K562 (cell line): ENCODE data around the gene KRTAP5-4. TPM values are rescaled to one million over a fixed set of nuclear protein-coding genes. Genes with fewer than 3 reads are reported as not detected.

ENCODE experiments used
- ATAC-seq: fragments of 200-7000 bp; cut with Tn5 transposase; 3 replicates; pipeline ENCODE4 v1.9.1; 2020; ENCODE audit warnings: moderate library complexity
- BruUV-seq: library from RNA; stranded (reverse); fragments of 400-500 nt; replicated peaks from 2 replicates; lab custom pipeline; 2021; lab: Mats Ljungman, UMichigan
- CTCF ChIA-PET: fragments of 300-600 bp; formaldehyde crosslinking; extraction: SDS; loops from one replicate; lab custom pipeline; 2021; ENCODE audit warnings: low intra/inter-chr PET ratio; lab: Yijun Ruan, JAX
- POLR2A ChIA-PET: fragments of 300-600, 350-650 bp; sonication (Branson Sonifier 250); formaldehyde crosslinking; extraction: SDS; loops from one replicate; lab custom pipeline; 2021; ENCODE audit warnings: antibody characterized with exemption, inconsistent platforms; lab: Yijun Ruan, JAX
- DNase-seq, 4 experiments: peaks; one replicate each; pipeline versions ENCODE4 v3.0.0 to v3.0.0-alpha.2; 2011 to 2018; ENCODE audit warnings: low spot score in 3 of 4, mixed read lengths in 3 of 4; ENCODE audit errors: extremely low read depth in 1 of 4
- FAIRE-seq: peaks from 2 replicates; lab custom pipeline; 2011; peaks lifted over from hg19 to GRCh38; lab: Jason Lieb, UNC
- H2AFZ ChIP-seq: 2 replicates; pipeline ENCODE4 v1.6.0; 2011; ENCODE audit warnings: low read depth, low read length, control low read depth, inconsistent platforms
- H3K27ac ChIP-seq: fragments of 200-600 bp; 3 replicates; pipeline ENCODE4 v1.8.0; 2011; ENCODE audit warnings: low read depth, mild to moderate bottlenecking, control low read depth, inconsistent platforms, low read length, moderate library complexity, mixed read lengths; ENCODE audit errors: extremely low read depth
- H3K27me3 ChIP-seq, 2 experiments: fragments of 300-600 bp in 1 of 2; 2 replicates in 1 of 2; 3 replicates in 1 of 2; pipeline versions ENCODE4 v1.6.0 to v1.8.0; 2011; ENCODE audit warnings: inconsistent platforms in 2 of 2, low read length in 2 of 2, mild to moderate bottlenecking in 1 of 2, mixed read lengths in 1 of 2, moderate library complexity in 1 of 2; ENCODE audit not compliant: control insufficient read depth in 2 of 2, insufficient read depth in 2 of 2
- H3K36me3 ChIP-seq: fragments of 300-600 bp; 3 replicates; pipeline ENCODE4 v1.8.0; 2011; ENCODE audit warnings: mild to moderate bottlenecking, low read length, inconsistent platforms; ENCODE audit not compliant: control insufficient read depth, insufficient read depth
- H3K4me1 ChIP-seq, 2 experiments: fragments of 200-600 bp in 1 of 2; replicated peaks in 1 of 2; 2 replicates in 1 of 2; 3 replicates in 1 of 2; pipeline versions ENCODE4 v1.5.1 to v1.8.0; 2011; ENCODE audit warnings: inconsistent platforms in 2 of 2, low read length in 2 of 2, mild to moderate bottlenecking in 1 of 2, mixed read lengths in 1 of 2, moderate library complexity in 1 of 2; ENCODE audit not compliant: control insufficient read depth in 2 of 2, insufficient read depth in 2 of 2
- H3K4me2 ChIP-seq: 2 replicates; pipeline ENCODE4 v1.6.1; 2011; ENCODE audit warnings: low read length, control low read depth, inconsistent platforms, mixed read lengths; ENCODE audit not compliant: insufficient read depth
- H3K4me3 ChIP-seq: fragments of 200-600 bp; sonication (generic), shearing (Covaris generic); 2 replicates; pipeline ENCODE4 v1.5.1; 2016; ENCODE audit warnings: control low read depth, inconsistent platforms
- H3K79me2 ChIP-seq: fragments of 200-600 bp; 3 replicates; pipeline ENCODE4 v1.8.0; 2011; ENCODE audit warnings: low read length, inconsistent platforms; ENCODE audit not compliant: control insufficient read depth, insufficient read depth
- H3K9ac ChIP-seq, 2 experiments: 2 replicates each; pipeline versions ENCODE4 v1.6.0 to v1.6.1; 2011; ENCODE audit warnings: low read depth in 2 of 2, low read length in 2 of 2, control low read depth in 1 of 2, inconsistent platforms in 1 of 2, mild to moderate bottlenecking in 1 of 2, mixed read lengths in 1 of 2; ENCODE audit not compliant: insufficient read depth in 1 of 2
- H3K9me1 ChIP-seq: one replicate; pipeline ENCODE4 v1.6.0; 2011; ENCODE audit warnings: inconsistent platforms, mild to moderate bottlenecking, low read length, moderate library complexity; ENCODE audit not compliant: control insufficient read depth, insufficient read depth
- H3K9me3 ChIP-seq: replicated peaks from 2 replicates; pipeline ENCODE4 v1.5.1; 2011; ENCODE audit warnings: low read depth, low read length, inconsistent platforms; ENCODE audit not compliant: control insufficient read depth, insufficient read depth
- H4K20me1 ChIP-seq: replicated peaks from 2 replicates; pipeline ENCODE4 v1.6.1; 2011; ENCODE audit warnings: low read length, inconsistent platforms, mixed read lengths; ENCODE audit not compliant: control insufficient read depth, insufficient read depth
- CGGBP1 ChIP-seq: fragments of 250-450 bp; sonication (Bioruptor Pico); IDR thresholded peaks from 2 replicates; pipeline ENCODE4 v1.9.0; 2021; ENCODE audit warnings: mild to moderate bottlenecking
- E2F1 ChIP-seq: sonication (generic); formaldehyde crosslinking; IDR thresholded peaks from 2 replicates; pipeline ENCODE4 v1.8.1; 2023; ENCODE audit warnings: mild to moderate bottlenecking, missing genetic modification reagents, moderate library complexity
- FOXA1 ChIP-seq: fragments of 450-650 bp; IDR thresholded peaks from 2 replicates; pipeline ENCODE4 v1.6.1; 2016; ENCODE audit warnings: mild to moderate bottlenecking, borderline replicate concordance
- RFX5 ChIP-seq: IDR thresholded peaks from 2 replicates; pipeline ENCODE4 v1.6.1; 2011; ENCODE audit warnings: low read depth, mild to moderate bottlenecking, improper control_type of control experiment, low read length
- SMARCA4 ChIP-seq: fragments of 450-650 bp; IDR thresholded peaks from 2 replicates; pipeline ENCODE4 v1.6.1; 2016
- USF2 ChIP-seq: sonication (generic); formaldehyde crosslinking; IDR thresholded peaks from 2 replicates; pipeline ENCODE4 v1.5.0; 2020; ENCODE audit warnings: missing genetic modification reagents
- ZC3H8 ChIP-seq: fragments of 450-650 bp; IDR thresholded peaks from 2 replicates; pipeline ENCODE4 v1.6.1; 2017
- ZNF134 ChIP-seq: fragments of 250-450 bp; sonication (Bioruptor Pico); conservative IDR thresholded peaks from 2 replicates; pipeline ENCODE4 v1.4.0; 2020
- WGBS: fragments of 100-300 bp; shearing (Covaris generic); methylation state at CpG from one replicate; pipeline ENCODE4 v1.1.6; 2016; ENCODE audit warnings: low coverage, mixed read lengths; ENCODE audit not compliant: insufficient coverage; ENCODE audit errors: missing lambda C conversion rate; 5-methylcytosine and 5-hydroxymethylcytosine counted together
- in situ Hi-C: fragments of 300-500 bp; cut with MboI; formaldehyde crosslinking; loops from 4 replicates; pipeline ENCODE4 v1.15.0; 2018; ENCODE audit warnings: inconsistent platforms, mixed read lengths
- intact Hi-C: fragments of 100-400 bp; cut with micrococcal nuclease; formaldehyde crosslinking; loops from 2 replicates; pipeline ENCODE4 v1.14.2; 2022
- polyA plus RNA-seq, 8 experiments: library from polyadenylated mRNA; depleted of rRNA in 4 of 8; stranded (reverse) in 5 of 8; unstranded in 3 of 8; fragments of >200 nt; fragmentation: Nextera tagmentation in 2 of 8; fragmentation: Illumina TruSeq in 1 of 8; extraction: Ambion mirVana in 2 of 8; extraction: Trizol in 1 of 8; gene quantifications; 2 replicates each; pipeline versions ENCODE4 v1.2.1 to v1.2.3, GENCODE V29; 2011 to 2014; ENCODE audit warnings: inconsistent platforms in 1 of 8, missing spikeins in 1 of 8
- total RNA-seq, 7 experiments: library from RNA; depleted of rRNA in 6 of 7; stranded (reverse); fragments of >200 nt in 6 of 7; fragmentation: Illumina TruSeq in 2 of 7; extraction: Trizol in 2 of 7; gene quantifications; 2 replicates each; pipeline versions ENCODE4 v1.2.1 to v1.2.3, GENCODE V29; 2011 to 2021; ENCODE audit warnings: low replicate concordance in 1 of 7

KRTAP5-4 gene
- total and polyA plus RNA-seq, 9 of the 15 experiments (the other 6 are each of a cell fraction or from before 2014, with no cell fraction given) = not detected

GRCh38 chr11:1648653-1649420 lies 26.9 kb upstream of the KRTAP5-4 start:
- Histone ChIP-seq H3K27me3 (peaks cover 26 to 83% of the 10 kb centered on the region in 2 experiments), H3K9me1 (no peaks in the 10 kb centered on the region), H3K4me3 (no peak overlapping the region), H3K9me3 (no peaks in the 10 kb centered on the region), H3K27ac (no peak overlapping the region), H4K20me1 (peaks cover 14% of the 10 kb centered on the region), H3K4me2 (no peak overlapping the region), H2AFZ (no peak overlapping the region), H3K79me2 (no peaks in the 10 kb centered on the region), H3K36me3 (no peaks in the 10 kb centered on the region), H3K9ac (no peak overlapping the region), H3K4me1 (peaks cover 0 to 9% of the 10 kb centered on the region in 2 experiments; a peak in 1 of 5 replicates)
- DNase-seq (no peak), ATAC-seq (no peak), FAIRE-seq (no peak)
- intact Hi-C loops (no loop called here), in situ Hi-C loops (no loop called here)
- POLR2A ChIA-PET = interaction anchor here (0.6 kb wide), 1 partner anchor 18 kb away, joined by 4 read pairs; no protein-coding TSS in a partner anchor
- no TSS peak for BruUV-seq
- TF ChIP-seq RFX5 (no peak), SMARCA4 (no peak), E2F1 (no peak), FOXA1 (no peak), ZNF134 (CRISPR knock-in tag) (no peak), ZC3H8 (no peak), CGGBP1 (CRISPR knock-in tag) (no peak), USF2 (CRISPR knock-in tag) (no peak)
- CTCF ChIA-PET = no interaction called here
- WGBS = 1% methylated on average over 23 of the region's 28 CpGs
